Medulla oblongata (tissue), 1 donor: ENCODE results near the gene LRRC7.

ENCODE experiments used
- DNase-seq: peaks from one replicate; pipeline ENCODE4 v3.0.0-alpha.2; 2015; ENCODE audit errors: extremely low spot score

The LRRC7 gene

DNA sequence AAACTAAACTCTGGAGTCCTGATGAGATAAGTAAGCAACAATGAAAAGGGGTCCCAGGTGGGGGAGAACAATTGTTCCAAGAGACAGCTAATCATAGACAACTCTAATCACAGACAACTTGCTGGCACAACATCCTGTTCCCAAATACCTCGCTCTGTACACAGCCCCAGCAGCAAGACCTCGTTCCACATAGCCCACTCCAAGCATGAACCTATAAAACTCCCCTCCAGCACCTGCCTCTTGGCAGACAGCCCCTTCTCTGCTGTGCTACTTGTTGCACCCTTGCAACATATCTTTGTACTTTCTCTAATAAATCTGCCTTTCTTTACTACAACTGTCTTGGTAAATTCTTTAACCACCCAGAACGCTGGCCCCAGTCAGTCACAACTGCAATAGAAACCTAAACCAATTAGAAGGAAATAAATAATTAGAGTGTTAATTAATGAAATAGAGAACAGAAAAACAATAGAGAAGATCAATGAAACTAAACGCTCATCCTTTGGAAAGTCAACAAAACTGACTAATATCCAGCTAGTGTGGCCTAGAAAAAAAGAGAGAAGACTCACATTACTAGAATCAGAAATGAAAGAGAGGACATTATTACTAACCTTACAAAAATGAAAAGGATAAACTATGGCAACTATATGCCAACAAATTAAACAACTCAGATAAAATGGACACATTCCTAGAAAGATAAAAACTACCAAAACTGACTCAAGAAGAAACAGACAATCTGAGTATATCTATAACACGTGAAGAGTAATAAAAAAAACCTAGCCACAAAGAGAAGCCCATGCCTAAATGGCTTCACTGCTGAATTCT, 601.5 kb downstream of the LRRC7 start:
- DNase-seq, result no peak

DNA sequence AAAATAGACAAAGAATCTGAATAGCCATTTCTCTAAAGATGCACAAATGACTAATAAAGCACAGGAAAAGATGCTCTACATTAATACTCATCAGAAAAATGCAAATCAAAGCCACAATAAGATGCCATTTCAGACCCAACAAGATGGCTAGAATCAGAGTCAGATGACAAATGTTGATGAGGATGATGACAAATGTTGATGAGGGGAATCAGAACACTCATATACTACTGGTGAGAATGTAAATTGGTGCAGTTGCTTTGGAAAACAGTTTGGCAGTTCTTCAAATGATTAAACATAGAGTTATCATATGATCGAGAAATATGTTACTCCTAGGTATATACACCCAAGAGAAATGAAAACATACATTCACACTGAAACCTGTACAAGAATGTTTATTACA, 603.8 kb downstream of the LRRC7 start:
- DNase-seq, result no peak
